ENCODE results near the gene NCAPD3. TPM values are rescaled to one million over a fixed set of nuclear protein-coding genes. Genes with fewer than 3 reads are reported as not detected.

The NCAPD3 gene
- total and polyA plus RNA-seq, 9 of the 15 experiments (the other 6 are each of a cell fraction or from before 2014, with no cell fraction given) = 23.6 to 80.6 (median 58.6) TPM

DNA sequence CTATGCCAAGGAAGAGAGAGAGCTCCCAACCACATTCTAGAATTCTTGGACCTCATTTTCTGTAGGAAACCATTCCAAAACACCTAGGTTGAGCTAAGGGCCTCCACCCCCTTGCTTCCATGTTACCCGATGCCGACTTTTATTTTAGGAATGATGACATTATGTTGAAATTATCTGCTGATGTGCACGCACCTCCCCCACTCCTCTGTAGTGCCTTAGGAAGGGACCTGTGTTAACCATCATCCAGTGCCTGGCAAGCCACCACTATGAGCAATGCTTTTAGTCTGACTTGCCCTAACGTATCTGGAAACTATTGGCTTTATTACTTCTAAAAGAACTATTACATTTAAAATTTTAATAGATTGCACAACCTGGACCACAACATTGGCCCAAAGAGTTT, 42.1 kb downstream of the NCAPD3 start:
- in situ Hi-C loops (cut with MboI) = no loop called here
- ATAC-seq (no peak), DNase-seq (ENCODE audit: extremely low read depth in 1 of 4, low spot score in 3 of 4) (no peak), FAIRE-seq (no peak)
- Histone ChIP-seq H3K9me3 (replicated peaks; ENCODE audit: control insufficient read depth, insufficient read depth, low read depth, low read length) (no peaks in the 10 kb centered on the region), H3K4me1 (replicated peaks in 1 of 2; ENCODE audit: control insufficient read depth in 2 of 2, insufficient read depth in 2 of 2, low read length in 2 of 2) (no peaks in the 10 kb centered on the region), H4K20me1 (replicated peaks; ENCODE audit: control insufficient read depth, insufficient read depth, low read length) (no peaks in the 10 kb centered on the region), H3K9me1 (ENCODE audit: control insufficient read depth, insufficient read depth, low read length) (no peaks in the 10 kb centered on the region), H3K79me2 (ENCODE audit: control insufficient read depth, insufficient read depth, low read length) (no peaks in the 10 kb centered on the region), H3K36me3 (ENCODE audit: control insufficient read depth, insufficient read depth, low read length) (peaks cover 93% of the 10 kb centered on the region), H3K4me2 (ENCODE audit: insufficient read depth, low read length) (no peak overlapping the region), H3K9ac (ENCODE audit: insufficient read depth in 1 of 2, low read depth in 2 of 2, low read length in 2 of 2) (no peak overlapping the region), H3K27me3 (ENCODE audit: control insufficient read depth in 2 of 2, insufficient read depth in 2 of 2, low read length in 2 of 2) (no peaks in the 10 kb centered on the region), H3K4me3 (no peak overlapping the region), H2AFZ (ENCODE audit: low read depth, low read length) (no peak overlapping the region), H3K27ac (ENCODE audit: extremely low read depth, low read depth, low read length) (no peak overlapping the region)
- ChIA-PET CTCF (ENCODE audit: low intra/inter-chr PET ratio) (no interaction called here), POLR2A (interaction anchor here (0.7 kb wide), 1 partner anchor 821 kb away, joined by 3 read pairs; no protein-coding TSS in a partner anchor)
- BruUV-seq (replicated peaks) = no TSS peak
- intact Hi-C loops (cut with micrococcal nuclease) = no loop called here
- TF ChIP-seq ETV5 (CRISPR knock-in tag; IDR thresholded peaks at IDR 0.05; ENCODE audit: low read depth) = no peak
- no peak for TF ChIP-seq HDAC8 (tag; IDR thresholded peaks at IDR 0.05)
- TF ChIP-seq ZBTB11 (CRISPR knock-in tag; IDR thresholded peaks at IDR 0.05) = no peak
- TF ChIP-seq JUNB (CRISPR knock-in tag; conservative IDR thresholded peaks at IDR 0.05) = no peak
- TF ChIP-seq ZNF398 (CRISPR knock-in tag; IDR thresholded peaks at IDR 0.05) = no peak
- no peak for TF ChIP-seq OTX1 (CRISPR knock-in tag; IDR thresholded peaks at IDR 0.05)
- TF ChIP-seq, protein P1, sequence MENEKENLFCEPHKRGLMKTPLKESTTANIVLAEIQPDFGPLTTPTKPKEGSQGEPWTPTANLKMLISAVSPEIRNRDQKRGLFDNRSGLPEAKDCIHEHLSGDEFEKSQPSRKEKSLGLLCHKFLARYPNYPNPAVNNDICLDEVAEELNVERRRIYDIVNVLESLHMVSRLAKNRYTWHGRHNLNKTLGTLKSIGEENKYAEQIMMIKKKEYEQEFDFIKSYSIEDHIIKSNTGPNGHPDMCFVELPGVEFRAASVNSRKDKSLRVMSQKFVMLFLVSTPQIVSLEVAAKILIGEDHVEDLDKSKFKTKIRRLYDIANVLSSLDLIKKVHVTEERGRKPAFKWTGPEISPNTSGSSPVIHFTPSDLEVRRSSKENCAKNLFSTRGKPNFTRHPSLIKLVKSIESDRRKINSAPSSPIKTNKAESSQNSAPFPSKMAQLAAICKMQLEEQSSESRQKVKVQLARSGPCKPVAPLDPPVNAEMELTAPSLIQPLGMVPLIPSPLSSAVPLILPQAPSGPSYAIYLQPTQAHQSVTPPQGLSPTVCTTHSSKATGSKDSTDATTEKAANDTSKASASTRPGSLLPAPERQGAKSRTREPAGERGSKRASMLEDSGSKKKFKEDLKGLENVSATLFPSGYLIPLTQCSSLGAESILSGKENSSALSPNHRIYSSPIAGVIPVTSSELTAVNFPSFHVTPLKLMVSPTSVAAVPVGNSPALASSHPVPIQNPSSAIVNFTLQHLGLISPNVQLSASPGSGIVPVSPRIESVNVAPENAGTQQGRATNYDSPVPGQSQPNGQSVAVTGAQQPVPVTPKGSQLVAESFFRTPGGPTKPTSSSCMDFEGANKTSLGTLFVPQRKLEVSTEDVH (IDR thresholded peaks at IDR 0.05; ENCODE audit: low read depth, partially characterized antibody) = no peak
- no peak for TF ChIP-seq ARNT (IDR thresholded peaks at IDR 0.05)
- TF ChIP-seq ZNF239 (CRISPR knock-in tag; IDR thresholded peaks at IDR 0.05) = no peak
- no peak for TF ChIP-seq SP2 (IDR thresholded peaks at IDR 0.05; ENCODE audit: extremely low read depth, low read depth, low read length, poor library complexity, severe bottlenecking)
- no peak for TF ChIP-seq ZNF124 (CRISPR knock-in tag; IDR thresholded peaks at IDR 0.05)
- TF ChIP-seq GTF2F1 (IDR thresholded peaks at IDR 0.05; ENCODE audit: low read depth, low read length) = no peak
- TF ChIP-seq TCF7L2 (IDR thresholded peaks at IDR 0.05; ENCODE audit: low read depth, low read length) = no peak
- no peak for TF ChIP-seq ZNF431 (CRISPR knock-in tag; IDR thresholded peaks at IDR 0.05)
- WGBS (ENCODE audit: insufficient coverage, low coverage, missing lambda C conversion rate) = 85% methylated on average over 2 of the region's 4 CpGs
